Right cardiac atrium (tissue), 5 donors: Measurements from ENCODE around the gene SPIRE1. TPM values are rescaled to one million over a fixed set of nuclear protein-coding genes. Genes with fewer than 3 reads are reported as not detected.
"Not testable (repeated sequence)": the region's sequence is repeated elsewhere in the genome, so short reads cannot be mapped to it uniquely, and the experiment has no call there.

ENCODE experiments used
- ATAC-seq, 2 donors: fragments of 200-7000 bp; cut with Tn5 transposase; one replicate each; pipeline versions ENCODE4 v1.8.0 to v1.9.1; 2020; ENCODE audit warnings: moderate library complexity in 2 of 2, mild to moderate bottlenecking in 1 of 2
- DNase-seq, 3 donors: peaks; one replicate each; pipeline ENCODE4 v3.0.0-alpha.2; 2020
- H3K27ac ChIP-seq: one replicate; pipeline ENCODE4 v1.5.1; 2013; ENCODE audit warnings: mild to moderate bottlenecking, low read length, control low read depth, moderate library complexity
- H3K27me3 ChIP-seq: one replicate; pipeline ENCODE4 v1.6.1; 2013; ENCODE audit not compliant: control insufficient read depth, insufficient read depth
- H3K4me1 ChIP-seq: one replicate; pipeline ENCODE4 v1.6.1; 2013; ENCODE audit warnings: low read length; ENCODE audit not compliant: control insufficient read depth, insufficient read depth
- H3K4me3 ChIP-seq: one replicate; pipeline ENCODE4 v1.5.1; 2013; ENCODE audit warnings: low read length, control low read depth
- H3K9me3 ChIP-seq: one replicate; pipeline ENCODE4 v1.6.1; 2013; ENCODE audit warnings: low read length; ENCODE audit not compliant: control insufficient read depth
- WGBS: extraction: QIAGEN DNeasy Blood & Tissue Kit; methylation state at CpG from one replicate; pipeline ENCODE4 v1.1.7; 2013; 5-methylcytosine and 5-hydroxymethylcytosine counted together
- intact Hi-C, 4 donors: fragments of 100-400 bp; cut with DNase I; formaldehyde crosslinking; loops; one replicate each; pipeline versions ENCODE4 v1.11.0 to v1.14.0; 2022 to 2023
- polyA plus RNA-seq: library from polyadenylated mRNA; stranded (reverse); fragments of 200-250 nt; gene quantifications from one replicate; pipeline ENCODE4 v1.2.3, GENCODE V29; 2013
- total RNA-seq, 4 donors: library from RNA; stranded (reverse); fragmentation: NEBNext Ultra II Directional; extraction: Animal tissue kit (Norgen Biotek cat#: 25700); gene quantifications; one replicate each; pipeline ENCODE4 v1.2.1, GENCODE V29; 2021
- donor health status: healthy with polysubstance abuse.
- donor health status: DM: no; HTN: yes; CAD: no.
- donor health status: DM: no; HTN: no; CAD: no.
- donor health status: DM: no; HTN: yes; CAD: no; lungs with severe emphysema.
- donor health status: DM: yes; HTN: yes; CAD: no.

SPIRE1 gene
- total and polyA plus RNA-seq, 5 donors = 9.5 to 41.9 (median 35.4) TPM

DNA sequence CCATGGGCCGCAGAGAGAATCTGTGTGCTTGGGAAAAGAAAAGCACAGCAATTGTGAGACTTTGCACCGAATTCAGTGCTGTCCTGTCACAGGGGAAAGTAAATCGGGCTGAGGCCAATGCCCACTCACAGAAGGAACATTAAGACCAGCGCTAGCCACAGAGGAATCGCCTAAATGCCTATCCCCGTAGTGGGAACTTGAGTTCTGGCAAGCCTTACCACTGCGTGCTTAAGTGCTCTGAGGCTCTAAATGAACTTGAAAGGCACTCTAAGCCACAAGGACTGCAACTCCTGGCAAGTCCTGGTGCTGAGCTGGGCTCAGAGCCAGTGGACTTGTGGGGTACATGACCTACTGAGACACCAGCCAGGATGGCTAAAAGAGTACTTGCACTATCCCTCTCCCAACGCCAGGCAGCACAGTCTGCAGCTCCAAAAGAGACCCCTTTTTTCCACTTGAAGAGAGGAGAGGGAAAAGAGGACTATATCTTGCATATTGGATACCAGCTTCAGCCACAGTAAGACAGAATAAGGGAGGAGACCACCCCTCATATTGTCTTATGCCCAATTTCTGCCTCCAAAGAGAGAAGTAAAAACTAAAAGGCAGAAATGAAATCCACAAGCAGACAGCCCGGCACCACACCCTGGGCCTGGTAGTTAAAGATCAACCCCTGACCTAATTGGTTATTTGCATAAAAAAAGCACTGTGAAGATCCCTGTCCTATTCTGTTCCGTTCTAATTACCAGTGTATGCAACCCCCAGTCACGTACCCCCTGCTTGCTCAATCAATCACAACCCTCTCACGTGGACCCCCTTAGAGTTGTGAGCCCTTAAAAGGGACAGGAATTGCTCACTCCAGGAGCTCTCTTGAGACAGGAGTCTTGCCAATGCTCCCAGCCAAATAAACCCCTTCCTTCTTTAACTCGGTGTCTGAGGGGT lies 105.7 kb downstream of the SPIRE1 start:
- peak; percentile 78 to 80 for ATAC-seq
- 85% methylated on average over 13 of the region's 13 CpGs for WGBS
- H3K4me1 ChIP-seq, H3K4me3 ChIP-seq, H3K27ac ChIP-seq, intact Hi-C loops, H3K27me3 ChIP-seq, H3K9me3 ChIP-seq: not testable (repeated sequence)
- peak; percentile 55 to 81 (median 78) for DNase-seq

DNA sequence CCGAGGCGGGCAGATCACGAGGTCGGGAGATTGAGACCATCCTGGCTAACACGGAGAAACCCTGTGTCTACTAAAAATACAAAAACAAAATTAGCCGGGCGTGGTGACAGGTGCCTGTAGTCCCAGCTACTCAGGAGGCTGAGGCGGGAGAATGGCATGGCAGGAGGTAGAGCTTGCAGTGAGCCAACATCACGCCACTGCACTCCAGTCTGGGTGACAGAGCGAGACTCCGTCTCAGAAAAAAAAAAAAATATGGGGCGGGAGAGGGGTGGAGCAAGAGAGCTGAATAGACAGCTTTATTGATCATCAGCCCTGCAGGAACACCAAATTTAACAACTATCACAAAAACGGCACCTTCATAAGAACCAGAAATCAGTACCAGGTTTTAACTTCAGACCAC lies 106.4 kb downstream of the SPIRE1 start:
- H3K27ac ChIP-seq, DNase-seq, H3K4me3 ChIP-seq, H3K27me3 ChIP-seq, H3K9me3 ChIP-seq, H3K4me1 ChIP-seq, ATAC-seq, intact Hi-C loops: not testable (repeated sequence)
- WGBS = 97% methylated on average over 13 of the region's 13 CpGs

DNA sequence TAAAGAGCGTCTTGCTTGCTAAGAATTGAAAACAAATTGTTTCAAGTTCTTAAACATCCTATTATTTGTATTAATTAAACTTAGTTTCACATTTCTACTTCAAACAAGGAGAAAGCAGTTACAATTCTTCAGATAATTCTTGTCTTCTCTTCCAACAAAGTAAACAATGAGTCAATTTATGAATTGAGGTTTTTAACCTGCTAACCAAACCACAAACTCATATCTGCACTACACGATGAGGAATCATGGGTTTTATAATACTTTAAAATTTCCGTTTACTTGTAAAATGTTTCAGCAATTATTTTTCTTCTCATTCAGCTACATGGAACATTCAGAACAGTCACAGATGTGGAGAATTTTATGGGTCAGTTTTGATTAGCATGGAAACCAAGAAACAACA lies 114.2 kb downstream of the SPIRE1 start:
- H3K27me3 ChIP-seq = no peaks in the 10 kb centered on the region
- WGBS = 88% methylated on average over 3 of the region's 3 CpGs
- intact Hi-C loops = loop anchor here in 2 of 4 donors (10.0 kb wide), 1 partner anchor 111 kb away; the partner anchor contains the start of gene SPIRE1 (in 2 of the 2)

DNA sequence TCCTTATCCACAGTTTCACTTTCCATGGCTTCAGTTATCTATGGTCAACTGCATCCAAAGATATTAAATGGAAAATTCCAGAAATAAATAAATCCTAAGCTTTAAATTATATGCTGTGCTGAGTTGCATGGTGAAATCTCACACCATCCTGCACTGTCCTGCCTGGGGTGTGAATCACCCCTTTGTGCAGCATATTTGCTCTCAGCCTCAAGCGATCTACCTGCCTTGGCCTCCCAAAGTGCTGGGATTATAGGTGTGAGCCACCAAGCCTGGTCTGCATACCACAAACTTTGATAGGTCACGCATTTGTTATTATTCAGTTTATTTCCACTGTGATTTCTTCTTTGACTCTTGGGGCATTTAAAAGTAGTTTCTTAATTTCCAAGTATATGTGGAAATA lies 117.2 kb downstream of the SPIRE1 start:
- WGBS = 96% methylated on average over 2 of the region's 2 CpGs
- no peak for ATAC-seq
- H3K27me3 ChIP-seq = no peaks in the 10 kb centered on the region
- H3K4me3 ChIP-seq = no peak overlapping the region
- no peak overlapping the region for H3K27ac ChIP-seq
- no peak for DNase-seq
- H3K9me3 ChIP-seq = no peaks in the 10 kb centered on the region
- intact Hi-C loops = loop anchor here in 2 of 4 donors (10.0 kb wide), 1 partner anchor 114 kb away; the partner anchor contains the start of gene SPIRE1 (in 2 of the 2)
- H3K4me1 ChIP-seq = no peaks in the 10 kb centered on the region

More for the DNA sequence above, 114.2 kb downstream of the SPIRE1 start:
- no peak for DNase-seq
- H3K27ac ChIP-seq = no peak overlapping the region
- no peaks in the 10 kb centered on the region for H3K4me1 ChIP-seq
- no peak for ATAC-seq
- no peaks in the 10 kb centered on the region for H3K9me3 ChIP-seq
- H3K4me3 ChIP-seq = no peak overlapping the region

DNA sequence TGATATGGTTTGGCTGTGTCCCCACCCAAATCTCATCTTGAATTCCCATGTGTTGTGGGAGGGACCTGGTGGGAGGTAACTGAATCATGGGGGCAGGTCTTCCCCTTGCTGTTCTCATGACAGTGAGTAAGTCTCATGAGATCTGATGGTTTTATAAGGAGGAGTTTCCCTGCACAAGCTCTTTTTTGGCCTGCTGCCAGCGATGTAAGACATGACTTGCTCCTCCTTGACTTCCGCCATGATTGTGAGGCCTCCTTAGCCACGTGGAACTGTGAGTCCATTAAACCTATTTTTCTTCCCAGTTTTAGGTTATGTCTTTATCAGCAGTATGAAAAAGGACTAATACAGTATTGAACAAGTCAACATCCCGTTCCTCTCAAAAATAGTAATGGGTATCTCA lies 118.7 kb downstream of the SPIRE1 start:
- H3K27me3 ChIP-seq, DNase-seq, H3K4me1 ChIP-seq, H3K27ac ChIP-seq, ATAC-seq, intact Hi-C loops, H3K9me3 ChIP-seq, H3K4me3 ChIP-seq: not testable (repeated sequence)
- 94% methylated on average over 4 of the region's 4 CpGs for whole genome bisulfite sequencing

DNA sequence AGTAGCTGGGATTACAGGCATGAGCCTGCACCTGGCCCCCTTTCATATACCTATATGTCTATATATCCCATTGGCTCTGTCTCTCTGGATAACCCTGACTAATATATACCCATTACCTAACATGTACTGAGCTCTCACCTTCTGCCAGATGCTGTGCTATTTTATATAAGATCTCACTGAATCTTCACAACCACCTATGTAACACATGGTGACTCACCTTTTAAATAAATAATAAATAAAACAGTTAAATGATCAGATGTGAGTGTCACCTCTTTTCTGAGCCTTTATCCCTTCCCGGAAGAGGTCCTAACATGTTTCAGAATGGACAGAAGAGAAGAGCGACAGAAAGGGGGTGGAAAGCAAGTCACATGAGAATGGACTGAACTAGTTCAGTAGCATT lies 123.1 kb downstream of the SPIRE1 start:
- no peaks in the 10 kb centered on the region for H3K9me3 ChIP-seq
- no peaks in the 10 kb centered on the region for H3K4me1 ChIP-seq
- H3K4me3 ChIP-seq = no peak overlapping the region
- H3K27ac ChIP-seq = no peak overlapping the region
- no peak for DNase-seq
- H3K27me3 ChIP-seq = no peaks in the 10 kb centered on the region
- WGBS = 99% methylated on average over 2 of the region's 2 CpGs
- no peak for ATAC-seq
- intact Hi-C loops = no loop called here

DNA sequence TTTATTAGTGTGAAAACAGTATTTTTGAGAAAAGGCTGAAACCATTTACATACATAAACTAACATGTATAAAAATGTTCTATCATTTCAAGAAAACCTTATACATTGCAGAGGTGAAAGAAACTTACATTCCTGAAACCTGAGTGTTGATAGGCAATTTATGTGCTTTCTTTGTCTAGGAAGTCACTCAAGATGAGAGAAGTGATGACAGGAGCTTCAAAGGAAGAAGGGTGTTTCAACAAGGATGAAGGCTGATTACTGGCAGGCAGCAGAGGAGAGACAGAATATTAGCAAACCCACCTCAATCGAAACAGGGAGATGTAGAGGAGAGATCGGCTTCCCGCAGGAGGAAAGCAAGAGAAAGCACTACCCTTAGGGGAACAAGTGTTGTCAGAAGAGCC lies 125.2 kb downstream of the SPIRE1 start:
- WGBS = 63% methylated on average over 3 of the region's 3 CpGs
- intact Hi-C loops = no loop called here

DNA sequence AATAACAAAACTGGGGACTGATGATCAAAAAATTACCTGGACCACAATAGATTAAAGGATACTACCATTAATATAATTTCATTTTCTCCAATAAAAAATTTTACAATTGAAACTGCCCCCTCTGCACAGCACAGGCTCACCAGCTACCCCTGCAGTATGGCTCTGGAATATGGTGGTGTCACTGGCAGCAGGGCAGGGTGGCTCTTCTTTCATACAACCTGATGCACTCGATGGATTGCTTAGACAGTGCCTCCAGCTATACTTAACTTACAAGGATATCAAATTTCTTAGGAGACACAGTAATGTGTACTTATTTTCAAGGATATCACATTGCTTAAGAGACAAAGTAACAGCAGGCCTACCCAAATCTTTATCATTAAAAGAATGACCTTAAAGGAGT lies 126.2 kb downstream of the SPIRE1 start:
- H3K9me3 ChIP-seq = no peaks in the 10 kb centered on the region
- intact Hi-C loops = no loop called here
- no peaks in the 10 kb centered on the region for H3K4me1 ChIP-seq
- H3K4me3 ChIP-seq = no peak overlapping the region
- H3K27ac ChIP-seq = no peak overlapping the region
- H3K27me3 ChIP-seq = no peaks in the 10 kb centered on the region
- WGBS = 74% methylated on average over 1 of the region's 1 CpG
- DNase-seq (no peak), ATAC-seq (no peak)

More for the DNA sequence above, 125.2 kb downstream of the SPIRE1 start:
- Histone ChIP-seq H3K9me3 (no peaks in the 10 kb centered on the region), H3K27ac (no peak overlapping the region), H3K4me1 (no peaks in the 10 kb centered on the region), H3K4me3 (no peak overlapping the region), H3K27me3 (no peaks in the 10 kb centered on the region)
- no peak for ATAC-seq
- DNase-seq = no peak

DNA sequence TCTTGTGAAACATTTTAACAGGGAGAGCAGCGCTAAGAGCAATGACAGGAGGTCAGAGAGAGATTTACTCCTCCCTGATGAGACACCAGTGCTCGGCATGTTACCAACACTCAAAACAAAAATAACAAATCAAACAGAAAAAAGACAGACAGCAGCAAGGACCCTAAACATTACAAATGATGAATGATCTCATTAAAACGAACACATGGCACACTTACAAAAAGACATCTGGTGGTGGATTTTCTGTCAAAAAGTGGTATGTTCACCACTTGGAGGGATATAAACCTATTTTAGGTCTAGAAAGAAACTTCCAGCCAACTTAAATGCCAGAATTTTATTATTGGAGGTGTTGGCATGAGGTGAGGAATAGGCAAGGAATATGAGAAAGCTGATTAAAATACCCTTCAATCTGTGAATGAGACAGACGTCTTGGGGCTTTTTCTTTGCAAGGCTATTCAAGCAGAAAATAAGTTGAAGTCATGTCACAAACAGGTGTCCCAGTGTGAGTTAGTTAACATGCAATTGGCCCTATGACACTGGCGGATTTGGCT lies 137.4 kb downstream of the SPIRE1 start:
- Histone ChIP-seq H3K27me3 (no peaks in the 10 kb centered on the region), H3K4me3 (no peak overlapping the region), H3K4me1 (peaks cover 2% of the 10 kb centered on the region), H3K27ac (no peak overlapping the region), H3K9me3 (no peaks in the 10 kb centered on the region)
- DNase-seq (no peak), ATAC-seq (no peak)
- intact Hi-C loops = no loop called here
- WGBS = 44% methylated on average over 5 of the region's 5 CpGs

DNA sequence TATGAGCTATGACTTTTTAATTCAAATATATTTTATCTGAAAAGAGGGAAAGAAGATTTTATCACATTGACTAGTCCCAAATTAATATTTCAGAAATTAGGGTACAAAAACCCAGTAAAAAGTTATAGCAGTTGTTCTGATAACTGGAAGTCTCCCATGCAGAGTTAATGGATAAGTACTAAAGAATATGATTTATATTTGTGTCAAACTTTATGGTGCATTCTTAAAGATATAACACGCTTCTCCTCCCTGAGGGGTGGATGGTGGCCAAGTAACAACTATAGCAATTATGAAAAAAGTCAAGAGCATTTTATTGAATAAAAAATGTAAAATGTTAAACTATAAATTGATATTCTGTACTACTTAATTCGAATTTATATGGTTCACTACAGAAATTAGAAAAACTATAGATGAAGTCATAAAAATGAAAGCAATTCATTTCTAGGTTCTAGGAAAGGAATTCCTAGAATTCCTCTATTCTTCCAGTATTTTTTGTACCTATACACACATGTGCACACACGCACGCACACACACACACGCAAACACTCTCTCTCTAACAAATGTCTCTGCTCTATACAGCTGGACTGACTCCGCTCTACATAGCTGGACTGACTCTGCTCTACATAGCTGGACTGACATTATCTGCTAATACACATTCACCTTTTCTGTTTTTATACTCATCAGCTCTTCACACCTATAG lies 138.9 kb downstream of the SPIRE1 start:
- intact Hi-C loops = no loop called here
- no peak for DNase-seq
- WGBS = 86% methylated on average over 6 of the region's 6 CpGs

DNA sequence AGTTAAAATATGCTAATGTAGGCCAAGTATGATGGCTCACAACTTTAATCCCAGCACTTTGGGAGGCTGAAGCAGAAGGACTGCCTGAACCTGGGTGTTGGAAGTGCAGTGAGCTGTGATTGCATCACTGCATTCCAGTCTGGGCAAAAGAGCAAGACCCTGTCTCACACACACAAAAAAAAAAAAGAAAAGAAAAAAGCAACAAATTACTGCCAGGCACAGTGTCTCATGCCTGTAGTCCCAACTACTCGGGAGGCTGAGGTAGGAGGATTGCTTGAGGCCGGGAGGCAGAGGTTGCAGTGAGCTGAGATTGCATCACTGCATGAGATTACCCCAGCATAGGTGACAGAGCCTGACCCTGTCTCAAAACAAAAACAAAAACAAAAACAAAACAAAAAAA lies 139.6 kb downstream of the SPIRE1 start:
- Histone ChIP-seq H3K27ac (no peak overlapping the region), H3K9me3 (no peaks in the 10 kb centered on the region), H3K4me3 (no peak overlapping the region), H3K27me3 (no peaks in the 10 kb centered on the region), H3K4me1 (peaks cover 4% of the 10 kb centered on the region)
- intact Hi-C loops = no loop called here
- 96% methylated on average over 2 of the region's 2 CpGs for WGBS
- ATAC-seq (no peak), DNase-seq (no peak)

More for the DNA sequence above, 138.9 kb downstream of the SPIRE1 start:
- Histone ChIP-seq H3K27ac (no peak overlapping the region), H3K9me3 (no peaks in the 10 kb centered on the region), H3K4me3 (no peak overlapping the region), H3K4me1 (peaks cover 4% of the 10 kb centered on the region), H3K27me3 (no peaks in the 10 kb centered on the region)
- ATAC-seq = no peak
